Measurements from ENCODE around the gene ABTB2.

The ABTB2 gene

GRCh38 chr11:34341096-34341495, 16.7 kb downstream of the ABTB2 start:
- DNase-seq, result no peak

GRCh38 chr11:34340653-34341052, 17.2 kb downstream of the ABTB2 start:
- DNase-seq, result no peak

- DNase-seq, result no peak
Measured at GRCh38 chr11:34339149-34340064, 18.4 kb downstream of the ABTB2 start.

GRCh38 chr11:34337016-34337415, 20.8 kb downstream of the ABTB2 start:
- no peak for DNase-seq

GRCh38 chr11:34335801-34336200, 22.0 kb downstream of the ABTB2 start:
- no peak for DNase-seq

GRCh38 chr11:34335331-34335730, 22.5 kb downstream of the ABTB2 start:
- no peak for DNase-seq

- no peak for DNase-seq
Measured at GRCh38 chr11:34333787-34334186, 24.0 kb downstream of the ABTB2 start.

- no peak for DNase-seq
Measured at GRCh38 chr11:34332524-34332923, 25.3 kb downstream of the ABTB2 start.

- DNase-seq, result no peak
Measured at GRCh38 chr11:34331736-34332135, 26.1 kb downstream of the ABTB2 start.

GRCh38 chr11:34331329-34331728, 26.5 kb downstream of the ABTB2 start:
- no peak for DNase-seq

- DNase-seq, result no peak
Measured at GRCh38 chr11:34330653-34331052, 27.2 kb downstream of the ABTB2 start.

- no peak for DNase-seq
Measured at GRCh38 chr11:34329876-34330275, 27.9 kb downstream of the ABTB2 start.

- no peak for DNase-seq
Measured at GRCh38 chr11:34328632-34328910, 29.2 kb downstream of the ABTB2 start.

GRCh38 chr11:34327804-34328631, 29.8 kb downstream of the ABTB2 start:
- DNase-seq, result no peak

- no peak for DNase-seq
Measured at GRCh38 chr11:34324466-34324865, 33.3 kb downstream of the ABTB2 start.

GRCh38 chr11:34323601-34324000, 34.2 kb downstream of the ABTB2 start:
- DNase-seq, result no peak

- no peak for DNase-seq
Measured at GRCh38 chr11:34318111-34319037, 39.4 kb downstream of the ABTB2 start.

- DNase-seq, result no peak
Measured at GRCh38 chr11:34317666-34318065, 40.1 kb downstream of the ABTB2 start.

- DNase-seq, result no peak
Measured at GRCh38 chr11:34317036-34317360, 40.8 kb downstream of the ABTB2 start.

- DNase-seq, result no peak
Measured at GRCh38 chr11:34316347-34317035, 41.3 kb downstream of the ABTB2 start.

GRCh38 chr11:34315394-34315793, 42.4 kb downstream of the ABTB2 start:
- DNase-seq, result no peak

- DNase-seq, result no peak
Measured at GRCh38 chr11:34314936-34315335, 42.9 kb downstream of the ABTB2 start.

- no peak for DNase-seq
Measured at GRCh38 chr11:34314176-34314575, 43.6 kb downstream of the ABTB2 start.
